ENCODE results near the gene CACNA2D2. TPM values are rescaled to one million over a fixed set of nuclear protein-coding genes. Genes with fewer than 3 reads are reported as not detected.

The CACNA2D2 gene
- total and polyA plus RNA-seq, 2 of the 8 experiments (the other 6 are each of a cell fraction or from before 2014, with no cell fraction given) = 14.1 to 25.0 TPM

- H3K4me2 ChIP-seq (ENCODE audit: insufficient read depth in 1 of 2, low read depth in 2 of 2, low read length in 2 of 2) = no peak overlapping the region
- no peak overlapping the region for H2BK5ac ChIP-seq (ENCODE audit: low read depth, low read length)
- no peaks in the 10 kb centered on the region for H3K9me3 ChIP-seq (ENCODE audit: insufficient read depth in 2 of 2, low read depth in 1 of 2, low read length in 1 of 2)
- ChIA-PET POLR2A (ENCODE audit: partially characterized antibody) (interaction anchor here (0.6 to 1.6 kb wide), 3 partner anchors 12 to 36 kb away, joined by 3 to 4 read pairs (median 3); no protein-coding TSS in a partner anchor), CTCF (ENCODE audit: partially characterized antibody) (no interaction called here)
- peak overlapping the region; percentile 85; the same call in 1 of the 2 replicates for H2AK5ac ChIP-seq (ENCODE audit: low read depth, low read length)
- DNase-seq (ENCODE audit: low read depth in 1 of 2, low spot score in 2 of 2) (no peak), FAIRE-seq (no peak)
- no peak overlapping the region; the same call in 1 of the 2 replicates for H4K8ac ChIP-seq (ENCODE audit: extremely low read depth, insufficient read depth, low read length)
- H3K23ac ChIP-seq (ENCODE audit: insufficient read length) = no peak overlapping the region
- no peak overlapping the region for H2BK120ac ChIP-seq (replicated peaks; ENCODE audit: low read depth, low read length)
- H4K20me1 ChIP-seq (replicated peaks in 1 of 2; ENCODE audit: control insufficient read depth in 1 of 2, insufficient read depth in 2 of 2, low read length in 2 of 2) = peaks cover 2 to 17% of the 10 kb centered on the region in 2 experiments
- no peak overlapping the region for H2BK20ac ChIP-seq (ENCODE audit: low read length)
- H2BK12ac ChIP-seq (ENCODE audit: low read depth, low read length) = peak overlapping the region; percentile 87; the same call in 1 of the 2 replicates
- no peak overlapping the region for H3K56ac ChIP-seq (replicated peaks; ENCODE audit: insufficient read length, low read depth, low read length)
- no peaks in the 10 kb centered on the region for H3K36me3 ChIP-seq (ENCODE audit: control insufficient read depth in 2 of 4, insufficient read depth in 4 of 4, low read length in 3 of 4)
- no peak overlapping the region for H2BK15ac ChIP-seq (ENCODE audit: low read length)
- no peaks in the 10 kb centered on the region; a peak in 1 of 7 replicates for H3K27me3 ChIP-seq (replicated peaks in 1 of 4; ENCODE audit: control insufficient read depth in 3 of 4, extremely low read depth in 1 of 4, insufficient read depth in 3 of 4, low read length in 3 of 4)
- H4K91ac ChIP-seq (replicated peaks; ENCODE audit: insufficient read length, low read length) = no peak overlapping the region
- no peak overlapping the region for H4K5ac ChIP-seq (ENCODE audit: insufficient read length, low read depth, low read length)
- H3K14ac ChIP-seq (ENCODE audit: insufficient read length) = no peak overlapping the region
- H3K27ac ChIP-seq (ENCODE audit: low read depth, low read length) = no peak overlapping the region
- H3K79me1 ChIP-seq (ENCODE audit: low read depth, low read length) = 0 out of 2 replicates have a peak, but pooled peaks cover 5% of the 10 kb centered on the region
- peaks cover 0 to 16% (median 9%) of the 10 kb centered on the region in 4 experiments; a peak in 5 of 7 replicates for H3K4me1 ChIP-seq (replicated peaks in 1 of 4; ENCODE audit: control insufficient read depth in 3 of 4, insufficient read depth in 4 of 4, low read length in 3 of 4)
- H3K23me2 ChIP-seq (ENCODE audit: low read depth, low read length) = no peaks in the 10 kb centered on the region
- H3K79me2 ChIP-seq (ENCODE audit: control insufficient read depth in 1 of 2, insufficient read depth in 2 of 2, low read length in 2 of 2) = no peaks in the 10 kb centered on the region
- no peak overlapping the region for H3K18ac ChIP-seq (ENCODE audit: extremely low read depth, low read length)
- 79% methylated on average over 4 of the region's 4 CpGs; no CpG with 5 or more reads in 1 of the 2 experiments for WGBS, 2 experiments (ENCODE audit: extremely low coverage in 1 of 2, insufficient coverage in 1 of 2, insufficient read length in 1 of 2, insufficient replicate concordance in 2 of 2, low coverage in 1 of 2, low lambda C conversion rate in 2 of 2, missing lambda C conversion rate in 1 of 2)
- no peak overlapping the region for H2AFZ ChIP-seq (ENCODE audit: low read length)
- H3K4ac ChIP-seq (replicated peaks; ENCODE audit: insufficient read length, low read depth, low read length) = no peak overlapping the region
- H3K9ac ChIP-seq (replicated peaks in 1 of 4; ENCODE audit: extremely low read depth in 1 of 4, low read depth in 3 of 4, low read length in 3 of 4) = no peak overlapping the region
- H3K4me3 ChIP-seq (ENCODE audit: extremely low read depth in 1 of 4, insufficient read depth in 2 of 4, low read depth in 3 of 4, low read length in 4 of 4) = no peak overlapping the region
- TF ChIP-seq TBP (IDR thresholded peaks at IDR 0.05; ENCODE audit: low read depth, low read length) = no peak
- no peak for TF ChIP-seq SP2 (IDR thresholded peaks at IDR 0.05; ENCODE audit: low read length)
- no peak for TF ChIP-seq HDAC2 (IDR thresholded peaks at IDR 0.05; ENCODE audit: borderline replicate concordance in 1 of 2, low read depth in 2 of 2, low read length in 2 of 2)
- TF ChIP-seq RBBP5 (IDR thresholded peaks at IDR 0.05; ENCODE audit: borderline replicate concordance, low read depth, low read length) = no peak
- no peak for TF ChIP-seq MAFK (IDR thresholded peaks at IDR 0.05; ENCODE audit: low read depth, low read length)
Measured at GRCh38 chr3:50479523-50479922, 23.9 kb downstream of the CACNA2D2 start.

Data from H1 (cell line).